Parathyroid adenoma (tissue), 2 donors: ENCODE measurements around the gene TMEM255B.

Source experiments
- H2AFZ ChIP-seq: fragments of 300-600 bp; sonication (generic); one replicate; pipeline ENCODE4 v1.7.0; 2017; ENCODE audit warnings: antibody characterized with exemption, mild to moderate bottlenecking
- H3K27ac ChIP-seq: fragments of 300-600 bp; sonication (generic); one replicate; pipeline ENCODE4 v1.7.0; 2017
- H3K27me3 ChIP-seq: fragments of 300-600 bp; sonication (generic); one replicate; pipeline ENCODE4 v1.7.0; 2017; ENCODE audit warnings: low read length; ENCODE audit not compliant: control insufficient read depth, insufficient read depth
- H3K36me3 ChIP-seq: fragments of 300-600 bp; sonication (generic); one replicate; pipeline ENCODE4 v1.7.0; 2017; ENCODE audit warnings: low read length; ENCODE audit not compliant: control insufficient read depth, insufficient read depth
- H3K4me1 ChIP-seq: fragments of 300-600 bp; sonication (generic); one replicate; pipeline ENCODE4 v1.7.0; 2017; ENCODE audit warnings: control low read depth
- H3K4me2 ChIP-seq: fragments of 300-600 bp; sonication (generic); one replicate; pipeline ENCODE4 v1.7.0; 2017; ENCODE audit warnings: low read length
- H3K4me3 ChIP-seq: fragments of 300-600 bp; sonication (generic); one replicate; pipeline ENCODE4 v1.7.0; 2017; ENCODE audit warnings: low read depth, low read length
- H3K79me2 ChIP-seq: fragments of 300-600 bp; sonication (generic); one replicate; pipeline ENCODE4 v1.7.0; 2017; ENCODE audit warnings: control low read depth
- H3K9ac ChIP-seq: fragments of 300-600 bp; sonication (generic); one replicate; pipeline ENCODE4 v1.7.0; 2017; ENCODE audit warnings: mild to moderate bottlenecking
- H3K9me3 ChIP-seq: fragments of 300-600 bp; sonication (generic); one replicate; pipeline ENCODE4 v1.7.0; 2017; ENCODE audit warnings: low read length; ENCODE audit not compliant: control insufficient read depth
- TF ChIP-seq, protein P1 (sequence below): fragments of 300-600 bp; sonication (generic); IDR thresholded peaks from one replicate; pipeline ENCODE4 v1.7.0; 2017; ENCODE audit warnings: antibody characterized with exemption, mild to moderate bottlenecking
- donor health status: primary hyperparathyroidism.

Gene TMEM255B

DNA sequence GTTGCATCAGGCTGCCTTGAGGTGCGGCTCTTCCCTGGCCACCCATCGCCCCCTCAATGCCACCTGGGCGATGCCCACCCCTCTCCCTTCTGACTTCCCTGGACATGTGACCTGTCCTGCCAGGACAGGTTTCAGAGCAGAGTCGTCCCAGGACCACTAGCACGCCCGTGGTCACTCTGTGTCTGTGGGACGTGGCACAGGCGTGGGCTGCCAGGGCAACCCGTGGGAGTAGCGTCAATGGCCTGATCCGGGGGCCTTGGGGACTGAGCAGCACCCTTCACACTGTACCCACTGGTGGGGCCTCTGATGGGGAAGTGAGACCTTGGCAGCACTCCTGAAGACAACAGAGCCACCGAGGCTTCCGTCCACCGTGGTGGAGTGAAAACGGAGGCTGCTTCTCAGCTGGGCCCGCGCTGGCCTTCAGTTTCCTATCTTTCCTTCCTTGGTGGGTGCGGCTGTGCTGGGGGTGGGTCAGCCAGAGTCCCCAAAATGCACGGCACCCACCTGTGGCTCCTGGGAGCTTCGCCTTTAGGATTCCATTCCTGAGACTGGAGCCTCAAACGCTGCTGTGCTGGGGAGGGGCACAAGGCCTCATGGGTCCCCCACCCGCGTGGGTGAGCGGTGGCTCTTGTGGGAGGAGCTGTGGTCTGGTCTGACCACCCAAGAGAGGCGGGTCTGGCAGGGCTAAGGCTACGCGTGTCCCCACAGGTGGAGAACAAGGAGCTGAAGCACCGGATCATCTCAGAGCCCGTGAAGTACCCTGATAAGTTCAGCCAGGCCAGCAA lies 26.7 kb upstream of the TMEM255B start:
- no peak overlapping the region for H3K27ac ChIP-seq
- H3K9me3 ChIP-seq, result no peaks in the 10 kb centered on the region
- no peaks in the 10 kb centered on the region for H3K79me2 ChIP-seq
- H3K9ac ChIP-seq, result no peak overlapping the region
- H3K36me3 ChIP-seq, result no peaks in the 10 kb centered on the region
- H3K4me1 ChIP-seq, result no peaks in the 10 kb centered on the region
- H3K4me2 ChIP-seq, result no peak overlapping the region
- TF ChIP-seq, protein P1, sequence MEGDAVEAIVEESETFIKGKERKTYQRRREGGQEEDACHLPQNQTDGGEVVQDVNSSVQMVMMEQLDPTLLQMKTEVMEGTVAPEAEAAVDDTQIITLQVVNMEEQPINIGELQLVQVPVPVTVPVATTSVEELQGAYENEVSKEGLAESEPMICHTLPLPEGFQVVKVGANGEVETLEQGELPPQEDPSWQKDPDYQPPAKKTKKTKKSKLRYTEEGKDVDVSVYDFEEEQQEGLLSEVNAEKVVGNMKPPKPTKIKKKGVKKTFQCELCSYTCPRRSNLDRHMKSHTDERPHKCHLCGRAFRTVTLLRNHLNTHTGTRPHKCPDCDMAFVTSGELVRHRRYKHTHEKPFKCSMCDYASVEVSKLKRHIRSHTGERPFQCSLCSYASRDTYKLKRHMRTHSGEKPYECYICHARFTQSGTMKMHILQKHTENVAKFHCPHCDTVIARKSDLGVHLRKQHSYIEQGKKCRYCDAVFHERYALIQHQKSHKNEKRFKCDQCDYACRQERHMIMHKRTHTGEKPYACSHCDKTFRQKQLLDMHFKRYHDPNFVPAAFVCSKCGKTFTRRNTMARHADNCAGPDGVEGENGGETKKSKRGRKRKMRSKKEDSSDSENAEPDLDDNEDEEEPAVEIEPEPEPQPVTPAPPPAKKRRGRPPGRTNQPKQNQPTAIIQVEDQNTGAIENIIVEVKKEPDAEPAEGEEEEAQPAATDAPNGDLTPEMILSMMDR, result no peak
- H3K27me3 ChIP-seq, result no peaks in the 10 kb centered on the region
- H3K4me3 ChIP-seq, result no peak overlapping the region
- no peak overlapping the region for H2AFZ ChIP-seq

DNA sequence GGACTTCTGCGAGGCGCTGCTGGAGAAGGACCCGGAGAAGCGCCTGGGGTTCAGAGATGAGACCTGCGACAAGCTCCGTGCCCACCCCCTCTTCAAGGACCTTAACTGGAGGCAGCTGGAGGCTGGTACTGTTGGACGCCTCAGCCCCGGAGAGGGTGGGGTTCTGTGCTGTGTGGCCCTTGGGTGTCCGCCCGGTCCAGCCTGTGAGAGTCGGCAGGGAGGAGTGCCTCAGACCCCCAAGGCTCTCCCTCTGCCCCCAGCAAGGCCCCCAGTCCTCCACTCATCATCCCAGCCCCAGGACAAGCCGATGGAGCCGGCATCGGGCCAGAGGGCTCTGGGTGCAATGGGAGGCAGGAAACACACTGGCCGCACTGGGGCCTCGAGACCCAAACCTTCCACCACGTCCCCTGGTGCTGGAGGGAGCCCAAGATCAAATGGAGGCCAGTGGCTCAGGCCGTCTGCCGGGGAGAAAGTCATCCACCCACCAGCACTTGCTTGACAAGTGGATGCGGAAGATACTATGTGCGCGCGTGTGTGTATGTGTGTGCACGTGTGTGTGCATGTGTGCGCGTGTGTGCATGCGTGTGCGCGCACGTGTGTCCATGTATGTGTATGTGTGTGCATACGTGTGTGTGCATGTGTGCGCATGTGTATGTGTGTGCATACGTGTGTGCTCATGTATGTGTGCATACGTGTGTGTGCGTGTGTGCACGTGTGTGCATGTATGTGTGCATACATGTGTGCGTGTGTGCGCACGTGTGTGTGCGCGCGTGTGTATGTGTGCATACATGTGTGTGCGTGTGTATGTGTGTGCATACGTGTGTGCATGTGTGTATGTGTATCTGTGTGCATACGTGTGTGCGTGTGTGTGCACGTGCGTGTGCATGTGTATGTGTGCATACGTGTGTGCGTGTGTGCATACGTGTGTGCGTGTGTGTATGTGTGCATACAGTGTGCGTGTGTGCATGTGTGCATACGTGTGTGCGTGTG lies 25.8 kb upstream of the TMEM255B start:
- H3K27ac ChIP-seq, result no peak overlapping the region
- no peaks in the 10 kb centered on the region for H3K9me3 ChIP-seq
- no peak overlapping the region for H2AFZ ChIP-seq
- no peaks in the 10 kb centered on the region for H3K27me3 ChIP-seq
- TF ChIP-seq, protein P1, result no peak
- no peaks in the 10 kb centered on the region for H3K36me3 ChIP-seq
- H3K4me1 ChIP-seq, result no peaks in the 10 kb centered on the region
- H3K79me2 ChIP-seq, result no peaks in the 10 kb centered on the region
- no peak overlapping the region for H3K4me2 ChIP-seq
- H3K4me3 ChIP-seq, result no peak overlapping the region
- no peak overlapping the region for H3K9ac ChIP-seq

DNA sequence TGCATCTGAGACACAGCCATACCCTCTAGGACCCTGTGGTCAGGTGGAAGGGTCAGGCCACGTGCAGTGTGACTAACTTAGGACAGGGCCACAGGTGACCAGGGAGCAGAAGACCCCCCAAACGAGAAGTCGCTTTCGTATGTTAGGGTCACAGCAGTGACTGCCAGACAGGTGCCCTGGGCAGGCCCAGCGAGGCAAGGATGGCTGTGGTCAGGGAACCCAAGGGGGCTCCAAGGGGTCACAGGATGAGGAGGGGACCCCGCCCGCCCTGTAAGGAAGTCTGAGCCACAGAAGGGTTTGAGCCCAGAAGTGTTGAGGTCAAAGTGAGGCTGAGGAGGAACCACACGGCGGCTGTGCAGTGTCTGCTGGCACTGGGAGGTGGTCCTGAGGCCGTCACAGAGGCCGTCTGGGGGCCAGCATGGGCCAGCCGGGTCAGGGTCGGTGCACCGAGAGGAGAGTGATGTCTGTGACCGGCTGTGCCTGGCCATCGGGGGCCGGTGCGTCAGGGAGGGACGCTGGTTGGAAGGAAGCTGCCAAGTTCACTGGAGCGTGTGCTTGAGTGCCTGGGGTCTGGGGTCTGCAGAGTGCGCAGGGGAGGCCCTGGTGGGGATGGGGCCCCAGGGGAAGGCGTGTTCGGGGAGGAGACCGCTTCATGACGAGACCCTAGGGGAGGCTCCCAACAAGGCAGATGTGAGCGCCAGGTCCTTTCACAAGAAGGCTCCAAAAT lies 24.8 kb upstream of the TMEM255B start:
- H3K9me3 ChIP-seq, result no peaks in the 10 kb centered on the region
- H3K36me3 ChIP-seq, result no peaks in the 10 kb centered on the region
- no peaks in the 10 kb centered on the region for H3K4me1 ChIP-seq
- no peaks in the 10 kb centered on the region for H3K79me2 ChIP-seq
- H3K27ac ChIP-seq, result no peak overlapping the region
- no peak overlapping the region for H3K9ac ChIP-seq
- H3K4me3 ChIP-seq, result no peak overlapping the region
- H2AFZ ChIP-seq, result no peak overlapping the region
- H3K27me3 ChIP-seq, result no peaks in the 10 kb centered on the region
- TF ChIP-seq, protein P1, result no peak
- H3K4me2 ChIP-seq, result no peak overlapping the region

DNA sequence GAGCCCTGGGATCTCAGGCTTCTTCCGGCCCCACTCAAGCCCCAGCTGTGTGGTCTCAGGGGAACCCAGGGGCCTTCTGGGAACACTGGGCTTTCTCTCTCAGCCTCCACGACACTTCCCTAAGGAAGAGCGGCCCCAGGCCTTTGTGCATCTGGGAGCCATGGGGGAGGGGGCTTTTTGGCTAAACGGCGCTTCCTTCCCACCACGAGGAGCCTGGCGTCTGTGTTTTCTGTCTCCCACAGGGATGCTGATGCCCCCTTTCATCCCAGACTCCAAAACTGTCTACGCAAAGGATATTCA lies 24.2 kb upstream of the TMEM255B start:
- H3K27me3 ChIP-seq, result no peaks in the 10 kb centered on the region
- H3K9me3 ChIP-seq, result no peaks in the 10 kb centered on the region
- H3K4me1 ChIP-seq, result no peaks in the 10 kb centered on the region
- no peaks in the 10 kb centered on the region for H3K79me2 ChIP-seq
- no peak overlapping the region for H3K9ac ChIP-seq
- TF ChIP-seq, protein P1, result no peak
- no peak overlapping the region for H2AFZ ChIP-seq
- H3K27ac ChIP-seq, result no peak overlapping the region
- no peak overlapping the region for H3K4me2 ChIP-seq
- H3K4me3 ChIP-seq, result no peak overlapping the region
- no peaks in the 10 kb centered on the region for H3K36me3 ChIP-seq
